NOMO-1 (cell line): ENCODE results near the gene TFIP11.

Experiments
- DNase-seq, 2 experiments: peaks; one replicate each; lab custom pipeline; 2025; ENCODE audit not compliant: unreplicated experiment in 2 of 2; lab: John Stamatoyannopoulos, UW

The TFIP11 gene

DNA sequence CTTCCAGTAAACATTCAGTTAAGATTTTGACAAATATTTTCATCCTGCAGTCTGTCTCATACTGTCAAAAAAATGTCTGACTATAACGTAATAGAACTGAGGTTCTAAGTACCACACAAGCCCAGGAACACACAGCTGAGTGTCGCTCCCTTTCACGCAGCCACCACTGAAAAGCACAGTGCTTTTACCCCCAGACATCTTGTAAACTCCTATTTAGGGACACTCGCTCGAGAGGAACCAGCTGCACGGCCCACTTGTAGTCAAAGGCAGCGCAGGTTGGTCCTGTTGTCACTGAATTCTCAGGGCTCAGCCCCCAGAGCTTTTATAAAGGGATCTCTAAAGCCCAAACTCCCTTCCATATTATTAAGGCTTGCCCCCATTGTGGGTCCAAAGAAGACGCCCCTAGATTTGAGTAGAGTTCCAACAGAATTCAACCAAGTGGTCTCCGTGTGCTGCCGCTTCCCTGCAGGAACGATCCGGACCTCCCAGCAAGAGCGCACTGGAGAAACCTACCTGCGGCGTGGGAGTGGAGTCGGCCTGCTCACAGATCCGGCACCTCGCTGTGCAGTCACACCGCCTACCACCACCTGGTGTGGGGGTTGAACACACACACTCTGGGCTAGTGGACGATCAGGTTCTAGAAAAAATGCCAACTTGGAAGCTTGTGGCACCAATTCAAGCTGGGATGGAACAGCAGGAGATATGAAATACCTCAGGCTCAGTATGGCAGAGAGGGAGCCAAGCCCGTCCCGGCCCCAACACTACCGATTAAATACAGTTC, 59.8 kb downstream of the TFIP11 start:
- no peak for DNase-seq

DNA sequence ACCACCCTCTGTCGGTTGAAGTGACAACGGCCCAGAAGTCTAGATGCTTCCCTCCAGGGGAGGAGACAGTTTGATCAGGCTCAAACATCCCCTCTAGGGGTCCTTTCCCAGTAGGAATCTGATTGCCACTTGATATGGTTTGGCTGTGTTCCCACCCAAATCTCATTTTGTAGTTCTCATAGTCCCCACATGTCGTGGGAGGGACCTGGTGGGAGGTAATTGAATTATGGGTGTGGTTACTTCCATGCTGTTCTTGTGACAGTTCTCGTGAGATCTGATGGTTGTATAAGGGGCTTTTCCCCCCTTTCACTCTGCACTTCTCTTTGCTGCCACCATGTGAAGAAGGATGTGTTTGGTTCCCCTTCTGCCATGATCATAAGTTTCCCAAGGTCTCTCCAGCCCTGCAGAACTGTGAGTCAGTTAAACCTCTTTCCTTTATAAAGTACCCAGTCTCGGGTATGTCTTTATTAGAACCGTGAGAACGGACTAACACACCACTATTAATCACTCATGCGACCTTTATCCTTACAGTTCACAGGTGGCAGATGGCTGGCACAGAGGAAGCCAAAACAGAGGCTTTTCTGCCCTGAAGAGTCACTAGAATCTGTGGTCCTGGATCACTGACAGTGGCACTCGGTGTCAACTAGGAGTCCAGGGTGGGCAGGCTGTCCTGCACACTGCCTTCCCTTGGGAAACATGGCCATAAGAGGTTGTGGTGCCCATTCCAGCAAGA, 61.7 kb downstream of the TFIP11 start:
- DNase-seq, result no peak

DNA sequence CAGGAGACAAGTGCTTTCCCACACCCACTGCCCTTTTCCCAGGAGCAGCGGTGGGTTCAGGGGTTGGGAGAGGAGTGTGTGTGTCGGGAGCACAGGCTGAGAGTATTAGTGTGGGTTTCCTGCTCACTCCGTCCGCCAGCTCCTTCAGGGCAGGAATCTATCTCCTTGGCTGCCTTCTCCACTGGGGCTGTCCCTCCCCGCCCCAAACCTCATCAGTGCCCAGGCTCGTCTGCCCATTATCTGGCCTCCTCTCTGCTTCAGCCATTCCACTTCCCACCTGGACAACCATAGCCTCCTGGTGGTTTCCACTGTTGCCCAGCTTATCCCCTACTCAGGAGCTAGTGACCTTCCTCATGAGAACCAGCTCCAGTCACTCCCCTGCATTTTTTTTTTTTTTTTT, 63.3 kb downstream of the TFIP11 start:
- no peak for DNase-seq

DNA sequence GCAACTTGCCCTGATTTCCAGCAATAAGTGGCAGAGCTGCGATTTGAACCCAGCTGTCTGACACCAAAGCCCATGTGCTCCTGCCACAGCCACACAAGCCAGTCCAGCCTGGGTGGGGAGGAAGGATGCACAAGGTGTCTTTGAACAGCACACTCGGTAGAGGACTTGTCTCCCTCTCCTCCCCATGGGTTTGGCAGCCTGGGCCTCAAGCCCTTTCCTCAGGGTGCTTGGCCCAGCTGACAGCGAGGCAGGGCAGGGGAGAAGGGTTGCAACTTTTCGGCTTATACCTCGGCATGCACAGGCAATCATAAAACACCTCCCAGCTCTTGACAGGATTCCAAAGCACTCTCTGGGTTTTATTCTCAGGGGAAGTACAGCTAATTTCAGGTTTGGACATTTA, 63.9 kb downstream of the TFIP11 start:
- DNase-seq, result no peak

DNA sequence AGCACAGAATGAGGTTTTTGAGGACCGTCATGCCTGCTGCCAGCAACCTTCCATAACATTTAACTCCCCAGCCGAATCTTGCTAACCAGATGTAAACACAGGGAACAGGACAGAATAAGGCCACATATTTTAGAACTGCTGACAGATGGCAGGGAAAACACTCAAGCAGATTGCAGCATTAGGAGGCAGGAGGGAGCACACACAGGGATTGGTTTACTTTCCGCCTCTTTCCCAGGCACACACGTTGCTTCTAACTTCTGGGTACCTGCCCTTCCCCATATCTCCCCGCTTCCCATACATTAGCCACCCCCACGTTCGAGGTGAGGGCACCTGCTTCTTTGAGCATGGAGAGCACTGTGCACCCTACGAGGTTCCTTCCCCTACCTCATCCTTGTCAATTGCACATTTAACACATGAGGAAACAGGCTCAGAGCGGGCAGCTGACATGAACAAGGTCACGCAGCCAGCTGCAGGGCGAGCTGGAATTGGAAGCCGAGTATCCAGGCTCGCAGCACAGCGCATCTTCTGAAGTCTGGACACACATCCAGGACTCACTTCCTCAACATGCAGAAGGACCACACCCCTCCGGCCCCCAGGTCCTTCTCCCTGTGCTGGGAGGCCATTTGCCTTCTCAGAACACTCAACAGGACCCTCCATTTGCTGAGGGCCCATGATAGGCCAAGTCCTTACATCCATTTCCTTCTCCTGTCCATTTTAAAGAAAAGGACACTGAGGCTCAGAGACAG, 64.5 kb downstream of the TFIP11 start:
- no peak for DNase-seq

DNA sequence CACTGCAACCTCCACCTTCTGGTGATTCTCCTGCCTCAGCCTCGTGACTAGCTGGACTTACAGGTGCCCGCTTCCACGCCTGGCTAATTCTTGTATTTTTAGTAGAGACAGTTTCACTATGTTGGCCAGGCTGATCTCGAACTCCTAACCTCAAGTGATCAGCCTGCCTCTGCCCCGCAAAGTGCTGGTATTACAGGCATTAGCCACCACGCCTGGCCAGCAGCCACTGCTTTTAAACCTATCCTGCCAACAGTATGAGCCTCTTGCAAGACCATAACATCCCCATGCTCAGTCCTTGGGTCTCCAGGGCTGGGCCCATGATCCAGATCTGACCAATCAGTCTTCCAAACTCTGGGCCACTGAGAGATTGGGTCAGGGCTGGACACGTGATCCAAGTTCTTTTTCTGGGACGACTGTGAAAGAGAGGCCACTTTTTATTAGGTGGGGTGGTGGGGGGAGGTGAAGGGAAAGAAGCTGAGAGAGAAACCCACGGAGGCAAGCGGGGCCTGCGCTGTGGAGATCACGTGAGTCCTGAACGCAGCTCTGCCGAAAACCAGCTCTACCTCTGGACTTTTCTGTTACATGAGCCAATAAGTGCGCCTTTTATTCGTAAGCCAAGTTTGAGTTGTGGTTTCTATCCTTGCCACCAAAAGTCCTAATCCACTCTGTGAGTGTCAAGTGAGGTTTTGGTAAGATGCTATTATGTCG, 65.3 kb downstream of the TFIP11 start:
- no peak for DNase-seq

DNA sequence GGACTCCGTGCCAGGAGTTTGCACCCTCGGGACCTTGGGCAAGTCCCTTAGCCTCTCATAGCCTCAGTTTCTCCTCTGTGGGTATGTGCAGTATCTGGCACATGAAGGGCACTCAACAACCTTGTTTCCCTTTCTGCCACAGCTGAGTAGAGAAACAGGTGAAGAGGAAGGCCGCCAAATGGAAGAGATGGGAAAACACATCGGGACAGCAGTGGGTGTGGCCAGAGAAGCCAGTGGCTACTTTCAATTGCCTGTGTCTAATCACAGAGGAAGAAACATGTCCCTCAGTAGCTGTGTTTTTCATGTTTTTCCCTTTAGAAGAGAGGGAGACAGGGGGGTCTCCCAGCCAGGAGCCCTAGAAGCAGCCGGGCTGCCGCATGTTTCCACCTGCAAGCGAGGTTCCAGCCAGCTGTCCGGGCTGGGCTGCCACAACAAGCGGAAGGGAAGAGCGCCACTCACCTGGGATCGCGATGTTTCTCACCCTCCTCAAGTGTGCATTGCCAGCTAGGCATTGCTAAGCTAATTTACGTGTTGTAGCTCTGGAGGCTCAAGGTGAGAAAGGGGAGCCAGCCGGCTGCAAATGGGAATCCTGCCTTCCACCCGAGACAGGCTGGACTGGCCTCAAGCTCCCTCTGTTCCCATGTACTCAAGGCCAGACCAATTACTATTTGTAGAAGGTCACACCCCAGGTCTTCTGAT, 66.5 kb downstream of the TFIP11 start:
- DNase-seq, result no peak

DNA sequence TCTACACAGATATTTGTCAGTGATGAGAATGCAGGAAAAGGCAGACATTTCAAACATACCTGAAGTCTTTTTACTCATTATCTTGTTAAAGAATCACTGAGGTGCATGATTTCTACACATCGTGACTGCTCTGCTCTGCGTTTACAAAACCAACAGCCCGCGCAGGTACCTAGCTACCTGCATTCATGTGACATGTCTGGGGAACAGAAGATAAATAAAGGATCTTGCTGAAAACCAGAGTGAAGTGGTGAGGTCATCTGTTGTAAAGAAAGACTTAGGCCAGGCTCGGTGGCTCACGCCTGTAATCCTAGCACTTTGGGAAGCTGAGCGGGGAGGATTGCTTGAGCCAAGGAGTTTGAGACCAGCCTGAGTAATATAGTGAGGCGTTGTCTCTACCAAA, 67.5 kb downstream of the TFIP11 start:
- DNase-seq, result no peak

DNA sequence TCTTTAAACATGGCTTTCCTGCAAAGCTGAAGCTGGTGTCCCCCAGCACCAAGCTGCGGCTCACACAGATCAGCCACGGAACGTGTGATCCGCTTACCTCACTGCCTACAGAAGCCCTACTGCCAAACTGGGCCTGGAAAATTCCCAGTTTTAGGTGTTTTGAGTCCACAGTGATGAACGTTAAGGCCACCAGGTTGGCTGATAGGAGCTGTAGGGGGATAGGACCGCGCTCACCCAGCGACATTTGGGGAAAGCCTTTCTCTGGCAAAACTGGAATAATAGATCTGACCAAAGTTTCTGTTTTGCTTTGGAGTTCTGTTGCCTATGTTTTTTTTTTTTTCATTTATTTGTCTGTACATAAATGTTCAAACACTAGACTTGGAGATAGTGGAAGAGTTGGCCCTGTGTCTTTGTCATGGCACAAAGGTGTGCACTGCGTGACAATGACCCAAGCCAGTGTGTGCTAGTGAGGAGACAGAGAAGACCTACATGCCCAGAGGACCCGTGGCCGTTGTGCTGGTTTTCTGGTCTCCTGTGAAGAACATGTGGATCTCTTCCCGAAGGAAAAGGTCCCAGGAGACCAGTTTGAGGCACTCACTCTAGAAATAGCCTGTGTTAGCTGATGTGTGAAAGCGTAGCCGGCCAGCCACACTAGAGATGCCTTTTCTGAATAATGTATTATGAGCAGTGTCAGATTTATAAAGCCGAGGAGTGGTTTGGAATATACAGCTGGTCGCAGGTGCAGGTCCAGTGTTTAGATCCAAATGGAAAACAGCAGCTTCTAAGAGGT, 68.2 kb downstream of the TFIP11 start:
- no peak for DNase-seq

DNA sequence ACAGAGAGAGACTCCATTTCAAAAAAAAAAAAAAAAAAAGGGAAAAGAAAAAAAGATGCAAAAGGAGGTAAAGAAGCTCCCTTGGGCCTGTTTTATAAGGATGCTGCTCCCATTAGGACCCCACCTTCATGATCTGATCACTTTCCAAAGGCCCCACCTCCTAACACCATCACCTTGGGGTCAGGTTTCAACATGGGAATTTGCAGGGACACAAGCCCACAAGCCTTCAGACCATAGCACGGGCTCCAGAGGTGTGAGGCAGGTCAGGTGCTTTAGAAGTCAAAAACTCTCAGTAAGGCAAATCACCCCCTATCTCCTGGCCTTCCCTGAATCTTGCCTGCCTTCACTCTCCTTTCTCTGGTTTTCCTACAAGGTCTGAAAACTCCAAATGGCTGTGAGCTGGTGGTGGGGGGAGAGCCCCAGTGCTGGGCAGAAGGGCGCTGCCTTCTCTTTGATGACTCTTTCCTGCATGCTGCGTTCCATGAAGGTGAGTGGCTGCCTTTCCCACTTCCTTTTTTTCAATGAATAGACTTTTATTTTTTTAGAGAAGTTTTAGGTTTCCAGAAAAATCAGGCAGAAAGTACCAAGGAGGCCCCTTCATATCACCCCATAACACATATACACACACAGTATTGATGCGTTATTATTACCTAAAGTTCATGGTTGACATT, 70.1 kb downstream of the TFIP11 start:
- DNase-seq, result no peak
